ENCODE measurements around the gene SLC2A11. TPM values are rescaled to one million over a fixed set of nuclear protein-coding genes. Genes with fewer than 3 reads are reported as not detected.
"Not testable (repeated sequence)": the region's sequence is repeated elsewhere in the genome, so short reads cannot be mapped to it uniquely, and the experiment has no call there.

The SLC2A11 gene
- total and polyA plus RNA-seq, 2 donors (not counting 1 experiment from before 2014, with no cell fraction given): 3.9 to 14.9 TPM

DNA sequence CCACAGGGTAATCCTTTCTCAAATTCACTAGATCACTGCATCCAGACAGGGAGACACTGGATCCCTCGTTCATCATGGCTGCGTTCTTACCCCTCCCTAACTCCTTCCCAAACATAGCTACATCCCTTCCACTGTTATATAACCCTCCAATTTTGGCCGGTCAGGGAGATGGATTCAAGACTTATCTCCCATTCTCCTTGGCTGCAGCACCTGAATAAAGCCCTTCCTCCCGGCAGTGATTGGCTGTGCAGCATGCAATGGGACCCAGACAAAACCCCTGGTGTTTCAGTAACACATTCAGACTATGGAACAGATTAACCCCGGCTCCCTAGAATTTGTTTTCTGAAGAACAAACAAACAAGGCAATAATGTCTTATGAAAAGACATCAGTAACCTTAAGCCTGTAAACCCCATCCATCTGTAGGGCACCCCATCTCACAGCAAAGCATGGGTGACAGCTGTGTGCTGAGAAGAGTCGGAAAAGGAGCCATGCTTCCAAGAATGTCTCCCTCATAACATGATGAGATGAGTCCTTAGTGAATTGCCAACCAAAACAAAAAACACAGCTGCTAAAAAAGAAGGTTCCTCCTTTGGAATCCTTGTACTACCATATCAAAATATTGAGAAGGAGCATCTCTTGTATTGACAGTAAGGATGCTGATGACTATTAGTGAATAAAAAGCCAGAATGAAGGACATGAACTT lies 41.5 kb downstream of the SLC2A11 start:
- Histone ChIP-seq H3K79me2 (ENCODE audit: control insufficient read depth, insufficient read depth, low read length) (peaks cover 18% of the 10 kb centered on the region), H3K9me3 (ENCODE audit: control insufficient read depth, insufficient read depth, low read depth, low read length) (no peaks in the 10 kb centered on the region), H3K27me3 (ENCODE audit: control insufficient read depth, insufficient read depth, low read length) (no peaks in the 10 kb centered on the region), H3K27ac (ENCODE audit: insufficient read depth, low read length) (no peak overlapping the region), H4K20me1 (ENCODE audit: control insufficient read depth, extremely low read depth, insufficient read depth, low read length) (no peaks in the 10 kb centered on the region), H3K36me3 (ENCODE audit: control insufficient read depth, insufficient read depth, low read length) (peaks cover 17% of the 10 kb centered on the region), H2AFZ (ENCODE audit: low read length) (no peak overlapping the region), H3K9ac (ENCODE audit: insufficient read depth, low read length) (no peak overlapping the region), H3K4me3 (replicated peaks in 1 of 4; ENCODE audit: control extremely low read depth in 1 of 4, insufficient read depth in 1 of 4, low read depth in 3 of 4, low read length in 4 of 4) (no peak overlapping the region), H3K4me1 (ENCODE audit: control insufficient read depth, extremely low read depth, insufficient read depth, low read length) (peaks cover 5% of the 10 kb centered on the region), H3K4me2 (ENCODE audit: extremely low read depth, insufficient read depth, low read length) (no peak overlapping the region)
- DNase-seq (ENCODE audit: low read depth in 2 of 2): no peak
- TF ChIP-seq, protein P1, sequence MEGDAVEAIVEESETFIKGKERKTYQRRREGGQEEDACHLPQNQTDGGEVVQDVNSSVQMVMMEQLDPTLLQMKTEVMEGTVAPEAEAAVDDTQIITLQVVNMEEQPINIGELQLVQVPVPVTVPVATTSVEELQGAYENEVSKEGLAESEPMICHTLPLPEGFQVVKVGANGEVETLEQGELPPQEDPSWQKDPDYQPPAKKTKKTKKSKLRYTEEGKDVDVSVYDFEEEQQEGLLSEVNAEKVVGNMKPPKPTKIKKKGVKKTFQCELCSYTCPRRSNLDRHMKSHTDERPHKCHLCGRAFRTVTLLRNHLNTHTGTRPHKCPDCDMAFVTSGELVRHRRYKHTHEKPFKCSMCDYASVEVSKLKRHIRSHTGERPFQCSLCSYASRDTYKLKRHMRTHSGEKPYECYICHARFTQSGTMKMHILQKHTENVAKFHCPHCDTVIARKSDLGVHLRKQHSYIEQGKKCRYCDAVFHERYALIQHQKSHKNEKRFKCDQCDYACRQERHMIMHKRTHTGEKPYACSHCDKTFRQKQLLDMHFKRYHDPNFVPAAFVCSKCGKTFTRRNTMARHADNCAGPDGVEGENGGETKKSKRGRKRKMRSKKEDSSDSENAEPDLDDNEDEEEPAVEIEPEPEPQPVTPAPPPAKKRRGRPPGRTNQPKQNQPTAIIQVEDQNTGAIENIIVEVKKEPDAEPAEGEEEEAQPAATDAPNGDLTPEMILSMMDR (conservative IDR thresholded peaks at IDR 0.05 in 1 of 2, IDR thresholded peaks at IDR 0.05 in 1 of 2; ENCODE audit: low read depth in 1 of 2, low read length in 2 of 2): no peak
- TF ChIP-seq EZH2 (IDR thresholded peaks at IDR 0.05; ENCODE audit: low read length, missing control alignments): no peak

DNA sequence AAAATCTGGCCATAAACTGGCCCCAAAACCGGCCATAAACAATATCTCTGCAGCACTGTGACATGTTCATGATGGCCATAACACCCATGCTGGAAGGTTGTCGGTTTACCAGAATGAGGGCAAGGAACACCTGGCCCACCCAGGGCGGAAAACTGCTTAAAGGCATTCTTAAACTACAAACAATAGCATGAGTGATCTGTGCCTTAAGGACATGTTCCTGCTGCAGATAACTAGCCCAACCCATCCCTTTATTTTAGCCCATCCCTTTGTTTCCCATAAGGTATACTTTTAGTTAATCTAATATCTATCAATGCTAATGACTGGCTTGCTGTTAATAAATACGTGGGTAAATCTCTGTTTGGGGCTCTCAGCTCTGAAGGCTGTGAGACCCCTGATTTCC lies 42.6 kb downstream of the SLC2A11 start:
- not testable (repeated sequence) for H3K4me1 ChIP-seq (ENCODE audit: control insufficient read depth, extremely low read depth, insufficient read depth, low read length); H3K9ac ChIP-seq (ENCODE audit: insufficient read depth, low read length); H2AFZ ChIP-seq (ENCODE audit: low read length); H3K4me3 ChIP-seq (replicated peaks in 1 of 4; ENCODE audit: control extremely low read depth in 1 of 4, insufficient read depth in 1 of 4, low read depth in 3 of 4, low read length in 4 of 4); H3K4me2 ChIP-seq (ENCODE audit: extremely low read depth, insufficient read depth, low read length); H4K20me1 ChIP-seq (ENCODE audit: control insufficient read depth, extremely low read depth, insufficient read depth, low read length); H3K27ac ChIP-seq (ENCODE audit: insufficient read depth, low read length); DNase-seq (ENCODE audit: low read depth in 2 of 2); H3K9me3 ChIP-seq (ENCODE audit: control insufficient read depth, insufficient read depth, low read depth, low read length); H3K27me3 ChIP-seq (ENCODE audit: control insufficient read depth, insufficient read depth, low read length)
- peaks cover 17% of the 10 kb centered on the region for H3K36me3 ChIP-seq (ENCODE audit: control insufficient read depth, insufficient read depth, low read length)
- peaks cover 13% of the 10 kb centered on the region for H3K79me2 ChIP-seq (ENCODE audit: control insufficient read depth, insufficient read depth, low read length)

GRCh38 chr22:23901600-23901999 lies 43.9 kb downstream of the SLC2A11 start:
- H3K4me3 ChIP-seq (replicated peaks in 1 of 4; ENCODE audit: control extremely low read depth in 1 of 4, insufficient read depth in 1 of 4, low read depth in 3 of 4, low read length in 4 of 4): no peak overlapping the region
- no peaks in the 10 kb centered on the region for H3K9me3 ChIP-seq (ENCODE audit: control insufficient read depth, insufficient read depth, low read depth, low read length)
- H3K4me2 ChIP-seq (ENCODE audit: extremely low read depth, insufficient read depth, low read length): no peak overlapping the region
- no peak overlapping the region for H3K9ac ChIP-seq (ENCODE audit: insufficient read depth, low read length)
- peaks cover 11% of the 10 kb centered on the region for H3K36me3 ChIP-seq (ENCODE audit: control insufficient read depth, insufficient read depth, low read length)
- TF ChIP-seq, protein P1 (conservative IDR thresholded peaks at IDR 0.05 in 1 of 2, IDR thresholded peaks at IDR 0.05 in 1 of 2; ENCODE audit: low read depth in 1 of 2, low read length in 2 of 2): no peak
- no peak for TF ChIP-seq EZH2 (IDR thresholded peaks at IDR 0.05; ENCODE audit: low read length, missing control alignments)
- no peaks in the 10 kb centered on the region for H3K27me3 ChIP-seq (ENCODE audit: control insufficient read depth, insufficient read depth, low read length)
- H3K4me1 ChIP-seq (ENCODE audit: control insufficient read depth, extremely low read depth, insufficient read depth, low read length): no peaks in the 10 kb centered on the region
- no peak overlapping the region for H3K27ac ChIP-seq (ENCODE audit: insufficient read depth, low read length)
- peaks cover 1% of the 10 kb centered on the region for H3K79me2 ChIP-seq (ENCODE audit: control insufficient read depth, insufficient read depth, low read length)
- H2AFZ ChIP-seq (ENCODE audit: low read length): no peak overlapping the region
- H4K20me1 ChIP-seq (ENCODE audit: control insufficient read depth, extremely low read depth, insufficient read depth, low read length): no peaks in the 10 kb centered on the region
- DNase-seq (ENCODE audit: low read depth in 2 of 2): no peak
